MG63 (cell line): ENCODE data around the gene ZNF84. TPM values are rescaled to one million over a fixed set of nuclear protein-coding genes. Genes with fewer than 3 reads are reported as not detected.

ENCODE experiments used
- DNase-seq: peaks from one replicate; pipeline ENCODE4 v3.0.0-alpha.2; 2020
- H3K27me3 ChIP-seq: fragments of 250-450 bp; sonication (Bioruptor Pico); 2 replicates; pipeline ENCODE4 v1.5.1; 2020; ENCODE audit warnings: mild to moderate bottlenecking, moderate library complexity
- H3K36me3 ChIP-seq: fragments of 250-450 bp; sonication (Bioruptor Pico); 2 replicates; pipeline ENCODE4 v1.5.1; 2020; ENCODE audit warnings: mild to moderate bottlenecking, moderate library complexity
- H3K4me3 ChIP-seq: fragments of 250-450 bp; sonication (Bioruptor Pico); 2 replicates; pipeline ENCODE4 v1.5.1; 2020; ENCODE audit warnings: mild to moderate bottlenecking, moderate library complexity
- H3K9me3 ChIP-seq: fragments of 250-450 bp; sonication (Bioruptor Pico); 2 replicates; pipeline ENCODE4 v1.5.1; 2020; ENCODE audit warnings: mild to moderate bottlenecking, moderate library complexity
- total RNA-seq: library from RNA; depleted of rRNA; stranded (reverse); fragments of >200 nt; shearing (Covaris generic); gene quantifications from 2 replicates; pipeline ENCODE4 v1.2.3, GENCODE V29; 2014; ENCODE audit warnings: low replicate concordance; rRNA removed

Gene ZNF84
- 4.8 and 7.3 TPM in 2 replicates for total RNA-seq

DNA sequence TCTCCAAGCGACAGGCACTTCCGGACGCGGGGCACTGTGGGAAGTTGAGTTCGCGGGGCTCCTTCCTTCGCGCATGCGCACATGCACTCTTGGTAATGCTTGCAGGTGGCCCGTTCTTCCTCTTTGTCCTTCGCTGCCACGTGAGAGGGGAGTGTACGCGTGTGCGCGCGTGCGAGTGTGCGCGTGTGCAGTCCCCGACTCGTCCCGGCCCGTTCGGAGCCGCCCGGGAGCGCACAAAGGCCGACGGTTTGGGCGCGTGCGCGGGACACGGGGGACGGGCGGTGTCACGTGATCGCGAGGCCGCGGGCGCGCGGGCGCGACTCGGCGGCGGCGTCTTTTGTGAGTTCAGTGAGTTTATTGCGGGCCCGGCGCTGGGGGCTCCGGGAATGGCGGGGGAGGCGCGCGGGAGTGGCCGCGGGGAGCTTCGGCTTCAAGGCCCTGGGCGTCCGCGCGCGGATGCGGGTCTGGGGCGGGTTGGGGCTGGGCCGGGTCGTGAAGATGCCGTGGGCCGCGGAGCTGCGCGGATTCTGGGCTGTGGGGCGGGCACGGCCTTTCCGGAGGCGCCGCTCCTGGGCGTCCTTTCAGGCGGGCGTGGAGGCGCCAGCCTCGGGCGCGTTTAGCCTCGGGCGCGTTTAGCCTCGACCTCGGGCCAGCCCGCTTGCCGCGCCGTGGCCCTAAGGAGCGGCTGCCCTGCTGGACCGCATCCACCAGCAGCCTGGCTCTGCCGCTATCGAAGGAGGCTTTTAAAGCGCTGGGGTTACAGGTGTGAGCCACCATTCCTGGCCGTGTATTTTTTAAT, at the start of gene ZNF84:
TSS of gene ZNF84 (plus strand) at position 303 of the 799 bp plus-strand sequence. CDS start 3,959 bp downstream, outside the sequence.
- no peaks in the 10 kb centered on the region for H3K27me3 ChIP-seq
- peaks cover 32% of the 10 kb centered on the region for H3K36me3 ChIP-seq
- DNase-seq = peak; percentile 95
- peak within 1 kb of the TSS; percentile 59 for H3K4me3 ChIP-seq
- H3K9me3 ChIP-seq = peaks cover 51% of the 10 kb centered on the region

DNA sequence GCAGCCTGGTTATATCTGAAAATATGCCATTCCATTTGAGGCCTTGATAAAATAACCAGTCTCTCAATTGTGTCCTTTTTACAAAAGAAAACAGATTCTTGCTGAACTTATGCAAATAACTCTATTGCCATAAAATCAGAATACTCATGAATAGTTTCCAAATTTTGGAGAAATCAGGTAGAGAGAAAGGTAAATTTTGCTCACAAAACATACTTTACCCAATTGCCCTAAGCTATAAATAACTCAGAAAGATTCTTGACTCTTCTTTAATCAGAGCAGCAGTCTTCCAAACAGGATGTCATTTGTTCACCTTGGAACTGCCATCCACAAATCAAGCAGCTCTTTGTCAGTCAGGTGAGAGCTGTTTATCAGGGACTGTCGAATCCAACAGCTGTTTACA, 38.6 kb upstream of the ZNF84 start:
- Histone ChIP-seq H3K4me3 (no peak overlapping the region), H3K27me3 (no peaks in the 10 kb centered on the region), H3K9me3 (peaks cover 26% of the 10 kb centered on the region), H3K36me3 (no peaks in the 10 kb centered on the region; the same call in 1 of the 2 replicates)
- no peak for DNase-seq

GRCh38 chr12:133010657-133011297, 26.5 kb upstream of the ZNF84 start:
- H3K36me3 ChIP-seq = peaks cover 76% of the 10 kb centered on the region
- peaks cover 56% of the 10 kb centered on the region for H3K9me3 ChIP-seq
- no peak overlapping the region for H3K4me3 ChIP-seq
- H3K27me3 ChIP-seq = no peaks in the 10 kb centered on the region
- DNase-seq = no peak

DNA sequence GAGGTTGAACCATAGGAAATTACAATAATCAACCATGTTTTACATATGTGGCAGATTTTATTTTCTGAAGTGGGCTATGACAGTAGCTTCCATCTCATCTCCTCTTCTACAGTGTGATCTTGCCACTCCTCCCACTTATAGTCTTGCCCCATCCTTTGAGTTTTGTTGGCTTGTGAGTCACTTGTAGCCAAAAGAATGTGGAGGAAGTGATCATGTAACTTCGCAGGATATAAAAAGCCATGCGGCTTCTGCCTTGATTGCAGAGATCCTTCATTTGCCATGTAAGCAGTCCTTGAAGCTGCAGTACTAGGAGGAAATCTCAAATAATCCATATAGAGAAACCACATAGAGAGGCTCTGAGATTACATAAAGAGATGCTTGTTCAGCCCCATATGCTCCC, 13.7 kb upstream of the ZNF84 start:
- no peak for DNase-seq
- Histone ChIP-seq H3K36me3 (peaks cover 2% of the 10 kb centered on the region; the same call in 1 of the 2 replicates), H3K9me3 (peaks cover 6% of the 10 kb centered on the region; the same call in 1 of the 2 replicates), H3K27me3 (no peaks in the 10 kb centered on the region), H3K4me3 (no peak overlapping the region)

GRCh38 chr12:133026996-133027395, 10.3 kb upstream of the ZNF84 start:
- Histone ChIP-seq H3K9me3 (peaks cover 9% of the 10 kb centered on the region; the same call in 1 of the 2 replicates), H3K36me3 (no peaks in the 10 kb centered on the region), H3K4me3 (no peak overlapping the region), H3K27me3 (no peaks in the 10 kb centered on the region)
- DNase-seq = no peak

DNA sequence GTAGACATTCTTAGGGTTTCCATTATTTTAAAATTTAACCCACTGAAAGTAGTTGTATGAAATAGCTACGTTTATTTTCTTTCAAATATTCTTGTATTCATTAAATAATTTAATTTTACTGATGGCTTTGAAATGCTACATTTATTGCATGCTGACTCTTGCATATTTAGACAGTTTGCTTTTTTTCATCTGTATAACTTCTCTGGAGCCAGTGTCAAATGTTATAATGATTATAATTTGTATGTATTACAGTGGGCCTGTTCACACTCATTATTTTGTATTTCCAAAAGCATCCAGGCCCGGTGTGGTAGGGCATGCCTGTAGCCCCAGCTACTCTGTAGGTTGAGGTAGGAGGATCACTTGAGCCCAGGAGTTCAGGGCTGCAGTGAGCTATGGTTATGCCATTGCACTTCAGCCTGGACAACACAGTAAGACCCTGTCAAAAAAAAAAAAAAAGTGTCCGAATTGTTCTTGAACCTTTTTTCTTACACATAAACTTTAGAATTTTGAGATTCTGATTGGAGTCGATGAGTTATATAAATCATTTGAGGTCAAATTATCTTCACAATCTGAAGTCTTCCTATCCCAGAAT, 905 bp downstream of the ZNF84 start:
- Histone ChIP-seq H3K36me3 (peaks cover 39% of the 10 kb centered on the region), H3K9me3 (peaks cover 53% of the 10 kb centered on the region), H3K4me3 (peak overlapping the region; percentile 59), H3K27me3 (no peaks in the 10 kb centered on the region)
- DNase-seq = no peak

DNA sequence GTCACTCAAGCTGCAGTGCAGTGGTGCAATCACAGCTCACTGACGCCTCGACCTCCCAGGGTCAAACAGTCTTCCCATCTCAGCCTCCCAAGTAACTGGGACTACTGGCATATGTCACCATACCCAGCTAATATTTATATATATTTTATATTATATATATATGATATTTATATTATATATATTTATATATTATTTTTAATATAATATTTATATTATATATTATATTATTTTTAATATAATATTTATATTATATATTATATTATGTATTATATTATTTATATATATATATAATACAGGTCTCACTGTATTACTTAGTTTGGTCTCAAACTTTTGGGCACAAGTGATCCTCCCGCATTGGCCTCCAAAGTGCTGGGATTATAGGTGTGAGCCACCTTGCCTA, 9.4 kb downstream of the ZNF84 start:
- no peak overlapping the region for H3K4me3 ChIP-seq
- no peaks in the 10 kb centered on the region for H3K27me3 ChIP-seq
- no peak for DNase-seq
- H3K36me3 ChIP-seq = peaks cover 82% of the 10 kb centered on the region
- H3K9me3 ChIP-seq = peaks cover 68% of the 10 kb centered on the region

- Histone ChIP-seq H3K36me3 (peaks cover 64% of the 10 kb centered on the region), H3K9me3 (peaks cover 88% of the 10 kb centered on the region)
- no peak for DNase-seq
Measured at GRCh38 chr12:133057446-133057845, 20.1 kb downstream of the ZNF84 start.

DNA sequence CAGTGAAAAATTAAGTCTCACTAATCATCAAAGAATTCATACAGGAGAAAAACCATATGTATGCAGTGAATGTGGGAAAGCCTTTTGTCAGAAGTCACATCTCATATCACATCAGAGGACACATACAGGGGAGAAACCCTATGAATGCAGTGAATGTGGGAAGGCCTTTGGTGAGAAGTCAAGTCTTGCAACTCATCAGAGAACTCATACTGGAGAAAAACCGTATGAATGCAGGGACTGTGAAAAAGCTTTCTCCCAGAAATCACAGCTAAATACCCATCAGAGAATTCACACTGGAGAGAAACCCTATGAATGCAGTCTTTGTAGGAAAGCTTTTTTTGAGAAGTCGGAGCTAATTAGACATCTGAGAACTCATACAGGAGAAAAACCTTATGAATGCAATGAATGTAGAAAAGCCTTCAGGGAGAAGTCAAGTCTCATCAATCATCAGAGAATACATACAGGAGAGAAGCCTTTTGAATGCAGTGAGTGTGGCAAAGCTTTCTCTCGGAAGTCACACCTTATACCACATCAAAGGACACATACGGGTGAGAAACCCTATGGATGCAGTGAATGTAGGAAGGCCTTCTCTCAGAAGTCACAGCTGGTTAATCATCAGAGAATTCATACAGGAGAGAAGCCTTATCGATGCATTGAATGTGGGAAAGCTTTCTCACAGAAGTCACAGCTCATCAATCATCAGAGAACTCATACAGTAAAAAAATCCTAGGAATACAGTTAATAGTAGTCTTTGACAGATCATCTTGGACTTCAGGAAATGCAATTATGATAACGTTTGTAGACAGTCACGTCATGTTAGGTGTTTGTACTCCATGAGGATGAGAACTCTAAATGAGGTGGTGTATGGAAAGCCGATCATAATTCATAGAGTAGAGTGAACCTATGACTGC, 21.1 kb downstream of the ZNF84 start:
- Histone ChIP-seq H3K9me3 (peaks cover 87% of the 10 kb centered on the region), H3K4me3 (no peak overlapping the region), H3K36me3 (peaks cover 54% of the 10 kb centered on the region), H3K27me3 (no peaks in the 10 kb centered on the region)
- DNase-seq = no peak

More at GRCh38 chr12:133057446-133057845, 20.1 kb downstream of the ZNF84 start:
- no peak overlapping the region for H3K4me3 ChIP-seq
- H3K27me3 ChIP-seq = no peaks in the 10 kb centered on the region

DNA sequence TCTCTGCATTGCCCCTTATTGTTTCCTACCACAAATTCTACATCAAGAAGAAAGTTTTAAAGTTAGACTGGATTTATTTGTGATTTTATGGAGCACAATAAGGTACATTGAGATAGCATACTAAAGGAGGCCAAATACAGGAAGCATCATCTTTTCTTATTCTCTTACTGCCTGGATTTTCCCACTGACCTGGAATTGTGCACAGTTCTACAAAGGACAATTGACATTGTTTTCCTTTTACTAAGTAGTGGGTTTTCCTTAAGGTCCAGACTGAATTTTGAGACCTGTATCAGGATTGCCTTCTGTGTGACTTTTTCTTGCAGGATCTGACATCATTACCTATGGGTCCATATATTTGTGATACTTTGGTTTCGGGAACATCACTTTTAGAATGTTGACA, 24.6 kb downstream of the ZNF84 start:
- DNase-seq = no peak
- Histone ChIP-seq H3K4me3 (no peak overlapping the region), H3K36me3 (peaks cover 35% of the 10 kb centered on the region), H3K9me3 (peaks cover 63% of the 10 kb centered on the region), H3K27me3 (no peaks in the 10 kb centered on the region)

GRCh38 chr12:133063556-133063955, 26.2 kb downstream of the ZNF84 start:
- no peak for DNase-seq
- peaks cover 47% of the 10 kb centered on the region for H3K9me3 ChIP-seq
- H3K36me3 ChIP-seq = peaks cover 20% of the 10 kb centered on the region
- H3K4me3 ChIP-seq = no peak overlapping the region
- no peaks in the 10 kb centered on the region for H3K27me3 ChIP-seq

- Histone ChIP-seq H3K27me3 (no peaks in the 10 kb centered on the region), H3K9me3 (peaks cover 20% of the 10 kb centered on the region), H3K4me3 (no peak overlapping the region), H3K36me3 (no peaks in the 10 kb centered on the region)
- DNase-seq = no peak
Measured at GRCh38 chr12:133073836-133074235, 36.5 kb downstream of the ZNF84 start.

DNA sequence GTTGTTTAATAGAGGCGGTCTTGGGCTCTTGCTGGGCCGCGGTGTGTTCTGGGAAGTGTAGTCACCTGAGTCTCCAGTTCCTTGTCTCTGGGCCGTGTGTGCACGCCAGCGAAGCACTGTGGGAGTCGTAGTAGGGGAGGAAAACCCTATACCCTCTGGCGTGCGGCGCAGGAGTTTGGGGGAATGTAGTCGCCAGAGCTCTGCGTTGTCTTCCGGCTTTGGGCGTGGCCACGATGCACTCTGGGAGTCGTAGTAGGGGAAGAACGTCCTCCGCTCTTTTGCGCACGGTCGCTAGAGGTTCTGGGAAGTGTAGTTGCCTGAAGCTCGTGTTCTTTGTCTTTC, 42.7 kb downstream of the ZNF84 start:
- Histone ChIP-seq H3K36me3 (no peaks in the 10 kb centered on the region), H3K9me3 (peaks cover 29% of the 10 kb centered on the region), H3K4me3 (peak overlapping the region; percentile 29), H3K27me3 (no peaks in the 10 kb centered on the region)
- peak; percentile 48 for DNase-seq

- H3K36me3 ChIP-seq = no peaks in the 10 kb centered on the region
- peak; percentile 34 for DNase-seq
- no peaks in the 10 kb centered on the region for H3K27me3 ChIP-seq
- peak within 1 kb of the TSS; percentile 29 for H3K4me3 ChIP-seq
- H3K9me3 ChIP-seq = peaks cover 29% of the 10 kb centered on the region
Measured at GRCh38 chr12:133080368-133081158, 43.3 kb downstream of the ZNF84 start, which contains the start of gene ZNF140. TSS of gene ZNF140 (plus strand) at chr12:133080923. CDS start at chr12:133081321, 398 bp downstream.

GRCh38 chr12:133081159-133081780, 44.0 kb downstream of the ZNF84 start:
- no peak for DNase-seq
- Histone ChIP-seq H3K27me3 (no peaks in the 10 kb centered on the region), H3K4me3 (no peak overlapping the region), H3K36me3 (no peaks in the 10 kb centered on the region), H3K9me3 (peaks cover 29% of the 10 kb centered on the region)
